ENCODE data around the gene MARCHF3. TPM values are rescaled to one million over a fixed set of nuclear protein-coding genes. Genes with fewer than 3 reads are reported as not detected.
A peak's percentile ranks its signal among the peaks of the same experiment; 100 is the strongest.
"Not testable (repeated sequence)": the region's sequence is repeated elsewhere in the genome, so short reads cannot be mapped to it uniquely, and the experiment has no call there.

The MARCHF3 gene
- polyA plus RNA-seq, 4 donors: 3.6 to 8.5 (median 5.4) TPM

- 95 to 96% (median 96%) methylated on average over 22 of the region's 22 CpGs for WGBS, 3 donors
Observed at GRCh38 chr5:126864042-126864688, 166.2 kb downstream of the MARCHF3 start.

GRCh38 chr5:126863402-126863801 is 167.0 kb downstream of the MARCHF3 start:
- Histone ChIP-seq H3K27ac (ENCODE audit: low read depth in 1 of 3, low read length in 2 of 3) (no peak overlapping the region), H3K4me1 (ENCODE audit: control insufficient read depth in 3 of 3, insufficient read depth in 2 of 3, low read depth in 1 of 3, low read length in 2 of 3) (no peaks in the 10 kb centered on the region), H3K4me3 (ENCODE audit: low read depth in 1 of 3, low read length in 3 of 3) (no peak overlapping the region), H3K36me3 (ENCODE audit: control insufficient read depth in 3 of 3, insufficient read depth in 2 of 3, low read depth in 1 of 3, low read length in 3 of 3) (no peaks in the 10 kb centered on the region), H3K27me3 (ENCODE audit: control insufficient read depth in 3 of 3, insufficient read depth in 3 of 3, low read length in 3 of 3) (no peaks in the 10 kb centered on the region), H3K9me3 (ENCODE audit: control insufficient read depth in 2 of 2, insufficient read depth in 1 of 2, low read depth in 1 of 2, low read length in 1 of 2) (no peaks in the 10 kb centered on the region)
- 96% methylated on average over 4 of the region's 4 CpGs for whole genome bisulfite sequencing, 3 donors
- no peak for DNase-seq
- FAIRE-seq: no peak

More at GRCh38 chr5:126864042-126864688, 166.2 kb downstream of the MARCHF3 start:
- no peaks in the 10 kb centered on the region for H3K27me3 ChIP-seq (ENCODE audit: control insufficient read depth in 3 of 3, insufficient read depth in 3 of 3, low read length in 3 of 3)
- no peak overlapping the region for H3K4me3 ChIP-seq (ENCODE audit: low read depth in 1 of 3, low read length in 3 of 3)
- H3K36me3 ChIP-seq (ENCODE audit: control insufficient read depth in 3 of 3, insufficient read depth in 2 of 3, low read depth in 1 of 3, low read length in 3 of 3): no peaks in the 10 kb centered on the region
- H3K9me3 ChIP-seq (ENCODE audit: control insufficient read depth in 2 of 2, insufficient read depth in 1 of 2, low read depth in 1 of 2, low read length in 1 of 2): no peaks in the 10 kb centered on the region
- no peak for FAIRE-seq
- no peak for DNase-seq
- H3K27ac ChIP-seq (ENCODE audit: low read depth in 1 of 3, low read length in 2 of 3): no peak overlapping the region
- H3K4me1 ChIP-seq (ENCODE audit: control insufficient read depth in 3 of 3, insufficient read depth in 2 of 3, low read depth in 1 of 3, low read length in 2 of 3): no peaks in the 10 kb centered on the region

- WGBS, 3 donors: 89 to 98% (median 94%) methylated on average over 11 of the region's 11 CpGs
Observed at GRCh38 chr5:126858441-126858840, 171.9 kb downstream of the MARCHF3 start.

GRCh38 chr5:126857472-126858410 is 172.6 kb downstream of the MARCHF3 start:
- FAIRE-seq (no peak), DNase-seq (no peak)
- 81 to 93% (median 91%) methylated on average over 13 of the region's 13 CpGs for WGBS, 3 donors
- Histone ChIP-seq H3K27ac (ENCODE audit: low read depth in 1 of 3, low read length in 2 of 3) (no peak overlapping the region), H3K4me3 (ENCODE audit: low read depth in 1 of 3, low read length in 3 of 3) (no peak overlapping the region), H3K36me3 (ENCODE audit: control insufficient read depth in 3 of 3, insufficient read depth in 2 of 3, low read depth in 1 of 3, low read length in 3 of 3) (no peaks in the 10 kb centered on the region), H3K4me1 (ENCODE audit: control insufficient read depth in 3 of 3, insufficient read depth in 2 of 3, low read depth in 1 of 3, low read length in 2 of 3) (no peaks in the 10 kb centered on the region), H3K9me3 (ENCODE audit: control insufficient read depth in 2 of 2, insufficient read depth in 1 of 2, low read depth in 1 of 2, low read length in 1 of 2) (no peaks in the 10 kb centered on the region), H3K27me3 (ENCODE audit: control insufficient read depth in 3 of 3, insufficient read depth in 3 of 3, low read length in 3 of 3) (no peaks in the 10 kb centered on the region)

More at GRCh38 chr5:126858441-126858840, 171.9 kb downstream of the MARCHF3 start:
- FAIRE-seq: no peak
- Histone ChIP-seq H3K4me1 (ENCODE audit: control insufficient read depth in 3 of 3, insufficient read depth in 2 of 3, low read depth in 1 of 3, low read length in 2 of 3) (no peaks in the 10 kb centered on the region), H3K27ac (ENCODE audit: low read depth in 1 of 3, low read length in 2 of 3) (no peak overlapping the region), H3K27me3 (ENCODE audit: control insufficient read depth in 3 of 3, insufficient read depth in 3 of 3, low read length in 3 of 3) (no peaks in the 10 kb centered on the region), H3K4me3 (ENCODE audit: low read depth in 1 of 3, low read length in 3 of 3) (no peak overlapping the region), H3K9me3 (ENCODE audit: control insufficient read depth in 2 of 2, insufficient read depth in 1 of 2, low read depth in 1 of 2, low read length in 1 of 2) (no peaks in the 10 kb centered on the region), H3K36me3 (ENCODE audit: control insufficient read depth in 3 of 3, insufficient read depth in 2 of 3, low read depth in 1 of 3, low read length in 3 of 3) (no peaks in the 10 kb centered on the region)
- DNase-seq: no peak

GRCh38 chr5:126855266-126855665 is 175.1 kb downstream of the MARCHF3 start:
- Histone ChIP-seq H3K4me1 (ENCODE audit: control insufficient read depth in 3 of 3, insufficient read depth in 2 of 3, low read depth in 1 of 3, low read length in 2 of 3) (peaks cover 0 to 4% (median 0%) of the 10 kb centered on the region in 3 donors), H3K27ac (ENCODE audit: low read depth in 1 of 3, low read length in 2 of 3) (no peak overlapping the region), H3K27me3 (ENCODE audit: control insufficient read depth in 3 of 3, insufficient read depth in 3 of 3, low read length in 3 of 3) (no peaks in the 10 kb centered on the region), H3K4me3 (ENCODE audit: low read depth in 1 of 3, low read length in 3 of 3) (no peak overlapping the region), H3K36me3 (ENCODE audit: control insufficient read depth in 3 of 3, insufficient read depth in 2 of 3, low read depth in 1 of 3, low read length in 3 of 3) (no peaks in the 10 kb centered on the region), H3K9me3 (ENCODE audit: control insufficient read depth in 2 of 2, insufficient read depth in 1 of 2, low read depth in 1 of 2, low read length in 1 of 2) (no peaks in the 10 kb centered on the region)
- WGBS, 3 donors: 65 to 70% (median 69%) methylated on average over 8 of the region's 8 CpGs
- FAIRE-seq (no peak), DNase-seq (no peak)

GRCh38 chr5:126854526-126855110 is 175.7 kb downstream of the MARCHF3 start:
- no peak overlapping the region for H3K4me3 ChIP-seq (ENCODE audit: low read depth in 1 of 3, low read length in 3 of 3)
- no peaks in the 10 kb centered on the region for H3K36me3 ChIP-seq (ENCODE audit: control insufficient read depth in 3 of 3, insufficient read depth in 2 of 3, low read depth in 1 of 3, low read length in 3 of 3)
- no peaks in the 10 kb centered on the region for H3K9me3 ChIP-seq (ENCODE audit: control insufficient read depth in 2 of 2, insufficient read depth in 1 of 2, low read depth in 1 of 2, low read length in 1 of 2)
- FAIRE-seq (no peak), DNase-seq (no peak)
- H3K4me1 ChIP-seq (ENCODE audit: control insufficient read depth in 3 of 3, insufficient read depth in 2 of 3, low read depth in 1 of 3, low read length in 2 of 3): peaks cover 0 to 4% (median 0%) of the 10 kb centered on the region in 3 donors
- 93 to 94% (median 94%) methylated on average over 31 to 35 of the region's 35 CpGs for whole genome bisulfite sequencing, 3 donors
- no peak overlapping the region for H3K27ac ChIP-seq (ENCODE audit: low read depth in 1 of 3, low read length in 2 of 3)
- no peaks in the 10 kb centered on the region for H3K27me3 ChIP-seq (ENCODE audit: control insufficient read depth in 3 of 3, insufficient read depth in 3 of 3, low read length in 3 of 3)

- not testable (repeated sequence) for H3K27me3 ChIP-seq (ENCODE audit: control insufficient read depth in 3 of 3, insufficient read depth in 3 of 3, low read length in 3 of 3); H3K9me3 ChIP-seq (ENCODE audit: control insufficient read depth in 2 of 2, insufficient read depth in 1 of 2, low read depth in 1 of 2, low read length in 1 of 2); H3K27ac ChIP-seq (ENCODE audit: low read depth in 1 of 3, low read length in 2 of 3); H3K4me3 ChIP-seq (ENCODE audit: low read depth in 1 of 3, low read length in 3 of 3); H3K36me3 ChIP-seq (ENCODE audit: control insufficient read depth in 3 of 3, insufficient read depth in 2 of 3, low read depth in 1 of 3, low read length in 3 of 3); FAIRE-seq; H3K4me1 ChIP-seq (ENCODE audit: control insufficient read depth in 3 of 3, insufficient read depth in 2 of 3, low read depth in 1 of 3, low read length in 2 of 3)
- DNase-seq: peak in 1 of 2 donors; percentile 31
- WGBS, 3 donors: 85 to 92% (median 86%) methylated on average over 27 of the region's 27 CpGs
Observed at GRCh38 chr5:126853541-126854307, 176.6 kb downstream of the MARCHF3 start.

- DNase-seq: no peak
- no peaks in the 10 kb centered on the region for H3K27me3 ChIP-seq (ENCODE audit: control insufficient read depth in 3 of 3, insufficient read depth in 3 of 3, low read length in 3 of 3)
- no peak overlapping the region for H3K4me3 ChIP-seq (ENCODE audit: low read depth in 1 of 3, low read length in 3 of 3)
- H3K36me3 ChIP-seq (ENCODE audit: control insufficient read depth in 3 of 3, insufficient read depth in 2 of 3, low read depth in 1 of 3, low read length in 3 of 3): no peaks in the 10 kb centered on the region
- peaks cover 0 to 4% (median 0%) of the 10 kb centered on the region in 3 donors for H3K4me1 ChIP-seq (ENCODE audit: control insufficient read depth in 3 of 3, insufficient read depth in 2 of 3, low read depth in 1 of 3, low read length in 2 of 3)
- WGBS, 3 donors: 71 to 83% (median 77%) methylated on average over 7 of the region's 7 CpGs
- no peaks in the 10 kb centered on the region for H3K9me3 ChIP-seq (ENCODE audit: control insufficient read depth in 2 of 2, insufficient read depth in 1 of 2, low read depth in 1 of 2, low read length in 1 of 2)
- peak overlapping the region in 1 of 3 donors; percentile 63 for H3K27ac ChIP-seq (ENCODE audit: low read depth in 1 of 3, low read length in 2 of 3)
- FAIRE-seq: no peak
Observed at GRCh38 chr5:126852841-126853271, 177.5 kb downstream of the MARCHF3 start.
